ENCODE measurements around the gene FXR1.

GRCh38 chr3:181017690-181018089 lies 105.2 kb downstream of the FXR1 start:
- no peak for TF ChIP-seq CTCF (IDR thresholded peaks at IDR 0.05)
- no peak for TF ChIP-seq POLR2A (IDR thresholded peaks at IDR 0.05)
